ENCODE results near the gene MIPEP.

Gene MIPEP

GRCh38 chr13:23810685-23811240 is 78.4 kb downstream of the MIPEP start:
- DNase-seq (ENCODE audit: low spot score): no peak

GRCh38 chr13:23808803-23809202 is 80.4 kb downstream of the MIPEP start:
- DNase-seq (ENCODE audit: low spot score): no peak

- no peak for DNase-seq (ENCODE audit: low spot score)
Observed at GRCh38 chr13:23806874-23807526, 82.2 kb downstream of the MIPEP start.

- no peak for DNase-seq (ENCODE audit: low spot score)
Observed at GRCh38 chr13:23805821-23806220, 83.4 kb downstream of the MIPEP start.

GRCh38 chr13:23805122-23805521 is 84.1 kb downstream of the MIPEP start:
- no peak for DNase-seq (ENCODE audit: low spot score)

- DNase-seq (ENCODE audit: low spot score): no peak
Observed at GRCh38 chr13:23804166-23804565, 85.0 kb downstream of the MIPEP start.

GRCh38 chr13:23801141-23801540 is 88.1 kb downstream of the MIPEP start:
- no peak for DNase-seq (ENCODE audit: low spot score)

GRCh38 chr13:23799945-23800344 is 89.3 kb downstream of the MIPEP start:
- no peak for DNase-seq (ENCODE audit: low spot score)

GRCh38 chr13:23797276-23797903 is 91.8 kb downstream of the MIPEP start:
- no peak for DNase-seq (ENCODE audit: low spot score)

- no peak for DNase-seq (ENCODE audit: low spot score)
Observed at GRCh38 chr13:23796551-23796950, 92.6 kb downstream of the MIPEP start.

GRCh38 chr13:23794267-23795161 is 94.7 kb downstream of the MIPEP start:
- DNase-seq (ENCODE audit: low spot score): no peak

GRCh38 chr13:23793711-23794110 is 95.5 kb downstream of the MIPEP start:
- DNase-seq (ENCODE audit: low spot score): no peak

- no peak for DNase-seq (ENCODE audit: low spot score)
Observed at GRCh38 chr13:23792680-23793079, 96.5 kb downstream of the MIPEP start.

GRCh38 chr13:23790577-23791170 is 98.5 kb downstream of the MIPEP start:
- no peak for DNase-seq (ENCODE audit: low spot score)

GRCh38 chr13:23789576-23790346 is 99.4 kb downstream of the MIPEP start:
- DNase-seq (ENCODE audit: low spot score): no peak

GRCh38 chr13:23788459-23788858 is 100.7 kb downstream of the MIPEP start:
- DNase-seq (ENCODE audit: low spot score): no peak

- no peak for DNase-seq (ENCODE audit: low spot score)
Observed at GRCh38 chr13:23787464-23787863, 101.7 kb downstream of the MIPEP start.

- DNase-seq (ENCODE audit: low spot score): no peak
Observed at GRCh38 chr13:23786607-23787006, 102.6 kb downstream of the MIPEP start.

GRCh38 chr13:23778879-23779278 is 110.3 kb downstream of the MIPEP start:
- DNase-seq (ENCODE audit: low spot score): no peak

- no peak for DNase-seq (ENCODE audit: low spot score)
Observed at GRCh38 chr13:23778002-23778652, 111.1 kb downstream of the MIPEP start.

GRCh38 chr13:23777575-23777870 is 111.7 kb downstream of the MIPEP start:
- DNase-seq (ENCODE audit: low spot score): no peak
